Activated T-cell treated with anti-CD3 and anti-CD28 coated beads, Interleukin-2, amount 50 U/mL, for 48 hours (primary cell): ENCODE data around the gene EPHA6.

Source experiments
- DNase-seq, 2 experiments: peaks; one replicate each; pipeline ENCODE4 v3.0.0-alpha.2; 2020

EPHA6 gene

DNA sequence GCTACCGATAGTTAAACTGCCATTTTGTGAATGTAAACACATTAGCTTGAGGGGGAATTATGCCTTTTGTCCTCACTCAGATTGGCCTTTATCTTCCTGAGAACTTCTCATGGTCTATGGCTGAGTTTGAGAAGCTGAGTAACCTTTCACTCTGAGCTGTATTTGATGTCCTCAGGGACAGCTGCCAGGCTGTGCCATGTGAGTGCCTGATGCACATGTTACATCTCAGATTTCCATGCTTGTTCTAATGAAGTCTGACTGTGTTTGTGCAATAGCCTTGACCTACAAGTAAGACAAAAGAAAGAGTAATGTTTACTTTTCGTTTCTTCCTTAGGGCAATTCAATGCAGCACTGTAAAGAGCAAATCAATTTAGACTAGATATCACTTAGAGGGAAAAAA lies 906.0 kb downstream of the EPHA6 start:
- no peak for DNase-seq

DNA sequence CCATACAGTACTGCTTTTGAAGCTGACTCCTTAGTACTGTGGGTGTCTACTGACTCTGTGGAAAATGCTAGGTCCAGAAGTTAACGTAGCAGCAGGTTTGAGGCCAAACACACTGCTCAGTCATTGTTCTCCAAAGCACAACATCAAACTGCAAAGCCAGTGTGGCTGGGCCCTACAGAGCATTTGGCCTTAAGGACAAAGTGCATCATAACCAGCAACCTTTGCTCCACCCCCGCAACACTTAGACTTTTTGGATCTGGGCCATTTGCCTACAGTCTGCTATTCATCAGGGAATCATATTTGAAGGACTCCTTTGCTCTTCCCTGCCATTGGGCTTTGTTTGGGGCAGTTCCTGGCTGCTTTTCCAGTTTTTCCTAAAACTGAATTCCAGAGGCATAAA lies 907.1 kb downstream of the EPHA6 start:
- no peak for DNase-seq

DNA sequence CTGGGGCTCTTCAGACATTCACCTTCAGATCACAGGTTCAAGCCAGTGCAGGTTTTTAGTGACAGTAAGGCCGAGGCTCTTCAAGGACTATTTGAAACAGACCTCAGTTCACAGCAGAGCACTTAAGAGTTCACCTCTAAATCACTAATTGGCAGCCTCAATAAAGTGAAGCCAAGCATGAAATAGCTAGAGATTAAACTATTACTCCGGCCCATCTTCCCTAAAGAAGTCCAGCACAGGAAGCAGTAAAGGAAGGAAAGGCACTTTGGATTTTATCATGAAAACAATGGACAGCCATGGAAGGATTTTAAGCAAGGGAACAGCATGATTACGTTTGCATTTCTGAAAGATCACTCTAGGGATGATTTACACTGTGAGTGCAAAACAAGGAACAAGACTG lies 922.5 kb downstream of the EPHA6 start:
- DNase-seq: no peak

DNA sequence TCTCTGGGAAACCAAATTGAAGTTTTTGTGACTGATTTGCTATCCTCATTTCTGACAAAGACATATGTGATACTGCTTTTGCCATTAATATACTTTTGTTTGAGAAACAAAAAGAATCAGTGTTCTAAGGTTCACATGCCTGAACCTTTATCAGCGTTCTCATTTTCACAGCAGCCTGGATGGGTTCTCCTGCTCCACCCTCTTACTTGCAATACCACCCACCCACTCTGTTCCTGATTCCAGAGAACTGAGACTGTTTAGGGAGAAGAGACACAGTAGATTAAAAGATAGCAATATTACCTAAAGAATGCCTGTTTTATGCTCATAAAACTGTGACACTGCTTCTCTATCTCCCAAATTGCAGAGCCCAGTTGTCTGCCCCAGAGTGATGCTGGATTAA lies 924.4 kb downstream of the EPHA6 start:
- DNase-seq: no peak

DNA sequence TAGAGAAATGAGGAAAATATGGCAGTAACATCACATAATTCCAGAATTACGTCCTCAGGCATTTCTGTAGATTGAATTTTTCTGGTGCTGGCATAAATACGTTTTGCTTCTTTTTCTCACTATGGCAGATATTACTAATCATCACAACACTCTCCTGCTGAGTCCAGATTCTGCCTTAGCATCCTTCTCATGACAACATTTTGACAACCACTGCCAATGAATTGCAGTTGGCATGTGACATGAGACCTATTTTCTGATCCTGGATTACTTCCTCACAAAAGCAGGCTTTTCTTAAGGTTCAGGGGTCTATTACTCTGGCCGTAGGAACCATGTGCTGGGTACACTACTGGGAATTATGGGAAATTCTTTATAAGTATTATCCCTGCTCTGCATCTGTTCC lies 927.6 kb downstream of the EPHA6 start:
- no peak for DNase-seq

DNA sequence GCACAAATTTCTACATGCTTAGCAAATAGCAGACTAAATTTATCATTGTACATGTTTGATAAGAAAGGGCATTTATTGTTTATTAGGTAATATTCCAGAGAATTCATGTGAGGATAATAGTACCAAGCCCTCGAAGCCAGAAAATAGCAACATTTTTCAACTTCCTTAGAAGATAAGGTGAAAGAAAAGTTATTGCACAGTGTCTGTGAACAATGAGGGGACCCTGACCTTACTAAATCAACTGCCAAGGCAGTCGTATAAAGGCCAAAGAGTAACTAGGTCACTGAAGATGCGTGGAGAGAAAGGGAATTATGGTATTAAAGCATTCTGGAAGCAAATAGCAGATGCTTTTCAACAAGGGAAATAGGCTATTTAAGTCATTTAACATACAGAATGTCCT lies 929.9 kb downstream of the EPHA6 start:
- no peak for DNase-seq

DNA sequence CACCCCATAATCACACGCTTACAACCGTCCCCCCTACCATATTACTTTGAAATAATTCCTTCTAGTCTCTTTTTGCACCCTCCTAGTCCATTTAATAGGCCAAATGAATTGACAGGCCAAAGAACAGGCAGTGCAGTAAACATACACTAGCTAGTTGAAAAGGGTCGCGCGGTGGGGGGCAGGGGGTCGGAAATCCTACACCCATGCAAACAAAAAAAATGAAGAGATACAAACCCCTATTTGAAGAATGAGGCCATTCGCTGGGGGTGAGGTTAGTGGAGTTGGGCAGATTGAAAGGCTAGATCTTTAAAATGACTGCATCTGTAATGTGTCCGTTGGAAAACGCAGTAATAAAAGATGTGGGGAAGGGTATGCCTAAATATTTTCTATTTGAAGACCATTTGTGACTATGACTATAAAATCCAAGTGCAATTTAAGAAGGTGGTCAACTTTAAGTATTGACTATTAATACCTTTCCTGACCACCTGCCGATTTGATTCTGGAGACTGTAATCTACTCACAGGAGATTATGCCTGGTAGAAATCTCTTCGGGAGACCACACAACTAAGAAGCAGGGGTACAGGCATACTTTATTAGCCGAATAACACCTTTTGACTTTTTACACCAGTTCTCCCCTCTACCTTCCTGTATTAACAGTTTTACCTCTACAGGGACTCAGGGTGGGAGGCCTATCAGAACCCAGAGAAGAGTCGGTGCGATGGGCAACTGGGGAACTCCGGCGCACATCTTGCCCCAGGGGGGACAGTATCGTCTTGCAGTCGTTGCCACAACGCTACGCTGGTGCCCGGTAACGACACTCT lies 949.4 kb downstream of the EPHA6 start:
- DNase-seq: no peak

DNA sequence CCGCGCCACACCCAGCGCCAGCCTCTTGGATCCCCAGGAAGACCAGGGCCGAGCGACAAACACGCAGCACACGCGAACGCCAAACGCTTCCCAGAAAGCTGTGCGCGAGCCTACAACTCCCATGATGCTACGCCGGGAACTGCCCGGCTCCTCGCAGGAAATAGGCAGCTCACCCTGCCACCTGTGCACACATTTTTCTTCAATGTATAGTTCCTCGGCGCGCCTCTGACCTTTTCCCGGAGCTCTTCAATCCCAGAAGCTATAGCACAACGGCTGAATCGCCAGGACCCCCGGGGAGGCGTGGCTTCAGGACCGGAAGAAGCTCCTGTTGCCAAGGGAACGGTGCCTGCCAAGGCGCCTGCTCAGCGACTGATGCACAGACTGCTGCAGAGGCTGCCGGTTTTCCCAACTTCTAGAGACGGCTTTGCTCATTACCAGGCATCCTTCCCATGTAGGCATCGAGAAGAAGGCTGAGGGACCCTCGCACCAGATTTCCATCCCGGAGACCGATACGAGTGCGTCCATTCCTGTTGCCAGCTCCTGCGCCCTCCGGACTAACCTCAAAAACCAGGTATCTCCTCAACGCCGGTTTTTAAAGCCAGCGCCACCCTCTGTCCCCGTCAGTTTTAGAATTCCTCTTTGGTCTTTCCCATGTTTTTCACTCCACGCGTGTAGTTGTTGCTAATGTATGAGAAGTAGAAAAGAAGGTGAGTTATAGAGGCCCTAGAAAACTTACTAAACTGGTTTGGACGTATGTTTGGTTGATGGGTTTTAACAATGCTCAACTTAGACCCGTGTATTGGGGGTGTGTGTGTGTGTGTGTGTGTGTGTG lies 950.2 kb downstream of the EPHA6 start, which contains the start of gene ARL6:
Gene ARL6, plus strand, starts transcription at position 352 of the 832 bp plus-strand sequence. CDS start 3,350 bp downstream, outside the sequence.
- DNase-seq: peak; percentile 84 to 86

DNA sequence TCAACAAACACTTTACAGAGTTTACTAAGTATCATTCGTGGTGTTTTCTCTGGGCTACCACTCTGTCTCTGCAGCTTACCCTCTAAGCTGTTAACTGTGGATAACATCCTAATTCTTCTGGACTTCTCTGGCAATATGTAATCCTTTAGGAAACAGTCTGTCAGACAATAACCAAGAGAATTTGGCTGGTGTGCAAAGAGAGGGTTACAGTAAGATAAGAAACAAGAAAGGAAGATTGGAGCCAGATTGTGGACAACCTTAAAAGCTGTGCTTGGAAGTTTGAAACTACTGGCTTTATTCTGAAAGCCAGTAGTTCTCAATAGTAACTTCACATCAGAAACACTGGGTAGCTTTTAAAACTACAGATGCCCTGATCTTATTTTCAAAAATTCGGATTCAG lies 950.9 kb downstream of the EPHA6 start:
- DNase-seq: no peak

DNA sequence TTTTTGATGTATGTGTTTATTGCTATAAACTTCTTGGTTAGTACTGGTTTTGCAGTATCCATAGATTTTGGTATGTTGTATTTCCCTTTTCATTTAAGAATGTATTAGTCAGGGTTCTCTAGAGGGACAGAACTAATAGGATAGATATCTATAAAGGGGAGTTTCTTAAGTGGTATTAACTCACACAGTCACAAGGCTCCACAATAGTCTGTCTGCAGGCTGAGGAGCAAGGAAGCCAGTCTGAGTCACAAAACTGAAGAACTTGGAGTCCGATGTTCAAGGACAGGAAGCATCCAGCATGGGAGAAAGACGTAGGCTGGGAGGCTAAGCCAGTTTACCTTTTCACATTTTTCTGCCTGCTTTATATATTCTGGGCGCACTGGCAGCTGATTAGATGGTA lies 958.5 kb downstream of the EPHA6 start:
- DNase-seq: no peak

DNA sequence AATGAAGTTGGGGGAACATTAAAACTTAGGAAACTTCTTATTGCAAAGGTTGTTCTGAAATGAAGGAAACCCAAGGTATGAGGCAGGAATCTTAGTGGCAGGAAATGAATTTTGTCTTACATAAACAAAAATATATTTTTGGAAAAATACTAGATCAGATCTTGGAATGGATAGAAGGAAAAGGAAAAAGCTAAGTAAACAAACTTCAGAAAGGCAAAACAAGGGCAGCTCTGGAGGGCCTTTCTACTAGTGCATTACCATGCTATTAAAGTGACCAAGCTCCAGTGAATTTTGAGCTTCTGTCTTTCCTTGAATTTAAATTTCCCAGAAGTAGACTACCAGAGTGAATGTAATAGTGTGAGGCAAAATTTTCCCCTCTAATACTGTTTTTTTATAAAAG lies 963.8 kb downstream of the EPHA6 start:
- DNase-seq: no peak

DNA sequence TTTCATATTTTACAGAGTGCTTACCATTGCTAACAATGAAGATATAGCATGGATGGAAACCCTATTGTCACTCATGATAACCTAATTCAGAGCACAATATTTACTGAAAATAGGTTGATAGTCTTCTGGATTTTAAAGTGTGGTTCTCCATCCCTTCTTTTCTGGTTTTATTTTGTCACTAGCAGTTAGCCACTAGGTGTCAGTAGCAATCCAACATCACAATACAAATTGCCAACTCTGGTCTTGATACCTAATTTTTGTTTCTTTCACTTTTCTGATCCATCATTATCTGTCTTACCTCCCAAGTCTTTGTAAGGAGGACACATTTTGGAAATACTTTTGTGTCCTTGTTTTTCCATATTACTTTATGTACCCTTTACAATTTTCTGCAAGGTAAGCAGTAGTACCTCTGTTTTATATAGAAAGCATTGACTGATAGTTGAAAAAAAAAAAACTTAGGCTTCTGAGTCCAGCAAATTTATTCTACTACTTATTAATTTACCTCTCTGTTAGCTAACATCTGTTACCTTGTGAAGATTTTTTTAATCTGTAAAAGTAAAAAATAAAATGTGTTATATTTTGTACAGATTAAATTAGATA lies 979.1 kb downstream of the EPHA6 start:
- DNase-seq: no peak

DNA sequence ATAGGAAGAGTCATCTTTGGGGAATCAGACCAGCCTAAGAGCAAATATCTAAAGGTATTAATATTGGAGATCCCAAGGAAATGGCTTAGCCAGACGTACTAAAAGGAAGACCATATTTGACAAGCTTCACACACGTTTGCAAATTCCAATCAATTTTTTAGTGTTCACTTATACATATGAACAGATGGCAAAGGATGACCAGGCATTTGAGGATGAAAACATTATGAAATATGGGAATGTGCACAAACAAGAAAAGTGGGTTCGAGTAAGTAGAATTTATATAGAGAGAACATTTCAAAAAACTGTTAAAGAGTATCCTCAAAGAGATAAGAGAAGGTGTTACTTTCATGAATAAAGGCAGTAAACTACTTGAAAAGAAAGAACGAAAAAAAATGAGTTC lies 981.6 kb downstream of the EPHA6 start:
- no peak for DNase-seq
